Hematopoietic multipotent progenitor cell treated with erythropoietin and hydrocortisone succinate and interleukin-3 and kit ligand, for 4 days (in vitro differentiated cells): ENCODE results near the gene TRPT1.
A peak's percentile ranks its signal among the peaks of the same experiment; 100 is the strongest.

Experiments used
- DNase-seq: peaks from one replicate; pipeline ENCODE4 v3.0.0-alpha.2; 2015

Gene TRPT1

GRCh38 chr11:64225608-64226506 lies at the start of gene TRPT1, which contains the start of gene NUDT22:
Gene TRPT1 (minus strand): TSS chr11:64226186. CDS start chr11:64225860, 326 bp downstream.
Gene NUDT22 (plus strand): TSS chr11:64226274. CDS start chr11:64226653, 379 bp downstream.
- DNase-seq, result peak; percentile 96

- no peak for DNase-seq
Observed at GRCh38 chr11:64275031-64275800, 49.2 kb upstream of the TRPT1 start.

GRCh38 chr11:64269540-64270220 lies 43.7 kb upstream of the TRPT1 start:
- peak; percentile 100 for DNase-seq

- DNase-seq, result peak; percentile 76
Observed at GRCh38 chr11:64268893-64269539, 43.0 kb upstream of the TRPT1 start.

GRCh38 chr11:64268025-64268892 lies 42.3 kb upstream of the TRPT1 start:
- peak; percentile 76 for DNase-seq

- no peak for DNase-seq
Observed at GRCh38 chr11:64267207-64267945, 41.4 kb upstream of the TRPT1 start.

GRCh38 chr11:64266339-64266738 lies 40.4 kb upstream of the TRPT1 start:
- no peak for DNase-seq

GRCh38 chr11:64265176-64266160 lies 39.5 kb upstream of the TRPT1 start:
- no peak for DNase-seq

GRCh38 chr11:64264371-64264852 lies 38.4 kb upstream of the TRPT1 start:
- no peak for DNase-seq

GRCh38 chr11:64263947-64264317 lies 37.9 kb upstream of the TRPT1 start:
- DNase-seq, result no peak

GRCh38 chr11:64263021-64263946 lies 37.3 kb upstream of the TRPT1 start:
- no peak for DNase-seq

GRCh38 chr11:64262271-64263002 lies 36.5 kb upstream of the TRPT1 start:
- no peak for DNase-seq

GRCh38 chr11:64261556-64262080 lies 35.6 kb upstream of the TRPT1 start:
- DNase-seq, result no peak

- no peak for DNase-seq
Observed at GRCh38 chr11:64260147-64260708, 34.2 kb upstream of the TRPT1 start.

- no peak for DNase-seq
Observed at GRCh38 chr11:64259533-64260067, 33.6 kb upstream of the TRPT1 start.

- no peak for DNase-seq
Observed at GRCh38 chr11:64258946-64259532, 33.1 kb upstream of the TRPT1 start.
